NB4 (cell line): ENCODE data around the gene IGFBP6.

Experiments used
- DNase-seq: peaks from one replicate; pipeline ENCODE4 v3.0.0; 2010; ENCODE audit warnings: low read depth
- H3K4me3 ChIP-seq: one replicate; pipeline ENCODE4 v1.5.1; 2011; ENCODE audit warnings: mild to moderate bottlenecking, low read depth, low read length, moderate library complexity
- CTCF ChIP-seq: IDR thresholded peaks from one replicate; pipeline ENCODE4 v1.5.1; 2012; ENCODE audit warnings: low read depth, low read length
- MYC ChIP-seq: IDR thresholded peaks from 2 replicates; pipeline ENCODE4 v1.6.1; 2011; ENCODE audit warnings: low read depth, low read length
- POLR2A ChIP-seq: IDR thresholded peaks from 2 replicates; pipeline ENCODE4 v1.6.1; 2011; ENCODE audit warnings: mild to moderate bottlenecking; ENCODE audit not compliant: insufficient read length; ENCODE audit errors: extremely low read depth
- TF ChIP-seq, protein P1 (sequence below): IDR thresholded peaks from 2 replicates; pipeline ENCODE4 v1.6.1; 2011; ENCODE audit warnings: low read depth, low read length

Gene IGFBP6

GRCh38 chr12:53082637-53083175, 14.8 kb upstream of the IGFBP6 start:
- TF ChIP-seq POLR2A (no peak), CTCF (no peak), MYC (no peak)
- TF ChIP-seq, protein P1, sequence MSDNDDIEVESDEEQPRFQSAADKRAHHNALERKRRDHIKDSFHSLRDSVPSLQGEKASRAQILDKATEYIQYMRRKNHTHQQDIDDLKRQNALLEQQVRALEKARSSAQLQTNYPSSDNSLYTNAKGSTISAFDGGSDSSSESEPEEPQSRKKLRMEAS, result no peak
- DNase-seq, result no peak

DNA sequence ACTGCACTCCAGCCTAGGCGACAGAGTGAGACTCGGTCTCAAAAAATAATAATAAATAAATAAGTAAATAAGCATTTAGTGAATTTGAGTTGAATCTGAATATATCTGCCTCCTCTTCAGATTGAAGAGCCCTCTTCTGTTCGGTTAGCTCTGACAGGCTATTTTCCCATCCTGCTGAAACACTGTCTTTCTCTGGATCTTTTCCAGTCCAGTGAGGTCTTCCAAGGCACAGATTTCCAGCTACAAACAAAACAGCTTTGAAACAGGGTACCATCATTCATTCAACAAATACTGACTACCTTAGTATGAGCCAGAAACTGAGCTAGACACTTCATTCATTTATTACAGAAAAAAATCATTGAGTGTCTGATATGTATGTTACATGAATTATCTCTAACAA, 11.1 kb upstream of the IGFBP6 start:
- no peak for DNase-seq
- TF ChIP-seq CTCF (no peak), POLR2A (no peak), MYC (no peak)
- H3K4me3 ChIP-seq, result no peak overlapping the region

More at GRCh38 chr12:53082637-53083175, 14.8 kb upstream of the IGFBP6 start:
- H3K4me3 ChIP-seq, result no peak overlapping the region

DNA sequence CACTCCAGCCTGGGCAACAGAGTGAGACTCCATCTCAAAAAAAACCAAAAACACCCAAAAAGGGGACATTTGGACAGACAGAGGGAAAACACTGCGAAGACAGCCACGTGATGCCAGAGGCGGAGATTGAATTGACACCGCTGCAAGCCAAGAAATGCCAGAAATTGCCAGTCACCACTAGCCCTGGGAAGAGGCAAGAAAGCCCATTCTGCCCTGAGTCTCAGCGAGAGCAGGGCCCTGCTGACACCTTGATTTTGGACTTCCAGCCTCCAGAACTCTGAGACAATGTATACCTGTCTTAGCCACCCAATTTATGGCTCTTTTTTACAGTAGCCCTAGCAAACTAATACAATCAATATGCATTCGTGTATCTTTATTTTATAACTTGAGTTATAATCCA, 7.4 kb upstream of the IGFBP6 start:
- no peak for DNase-seq
- TF ChIP-seq CTCF, result no peak
- no peak for TF ChIP-seq POLR2A
- no peak for TF ChIP-seq MYC
- TF ChIP-seq, protein P1, result no peak
- H3K4me3 ChIP-seq, result no peak overlapping the region

DNA sequence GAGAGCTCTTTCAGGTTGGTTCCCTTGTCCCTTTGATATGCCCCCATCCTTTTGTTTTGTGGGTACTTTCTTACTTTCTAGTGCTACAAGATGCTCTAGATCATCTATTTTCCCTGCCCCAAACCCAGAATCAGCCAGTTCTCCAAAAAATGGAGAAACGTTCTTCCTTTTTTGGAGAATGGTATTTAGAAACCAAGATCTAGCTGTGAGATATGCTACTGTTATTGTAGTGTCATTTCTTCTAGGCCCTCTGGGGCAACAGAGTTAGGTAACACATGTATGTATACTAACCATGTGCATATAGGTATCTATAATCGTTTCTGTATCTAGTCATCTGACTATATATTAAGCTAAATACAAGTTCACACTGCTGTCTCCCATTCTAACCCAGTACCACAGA, 6.9 kb upstream of the IGFBP6 start:
- H3K4me3 ChIP-seq, result no peak overlapping the region
- TF ChIP-seq, protein P1, result 0 out of 2 replicates have a peak, but pooled peaks have one; percentile 13
- TF ChIP-seq CTCF, result no peak
- DNase-seq, result no peak

- no peak overlapping the region for H3K4me3 ChIP-seq
- TF ChIP-seq CTCF, result no peak
- TF ChIP-seq, protein P1, result no peak
- TF ChIP-seq MYC, result no peak
- DNase-seq, result no peak
These were observed 5.7 kb upstream of the IGFBP6 start for GRCh38 chr12:53091756-53092155.

GRCh38 chr12:53093777-53094393, 3.6 kb upstream of the IGFBP6 start:
- DNase-seq, result peak; percentile 52
- no peak overlapping the region for H3K4me3 ChIP-seq
- TF ChIP-seq CTCF (no peak), MYC (no peak), POLR2A (no peak)
- TF ChIP-seq, protein P1, result no peak
